Effector memory CD8-positive, alpha-beta T cell (primary cell): ENCODE data around the gene IQSEC1.

Experiments used
- ATAC-seq: fragments of 150-1000 bp; cut with Tn5 transposase; replicated peaks from 2 replicates; pipeline ENCODE4 v1.10.0; 2021; ENCODE audit warnings: mild to moderate bottlenecking, moderate library complexity
- DNase-seq, 3 experiments: peaks; one replicate each; pipeline ENCODE4 v3.0.0; 2021
- H3K27ac Mint-ChIP-seq, 2 donors: one replicate each; pipeline ENCODE4 v1.8.0; 2022; ENCODE audit warnings: mild to moderate bottlenecking in 2 of 2, mixed read lengths in 2 of 2, moderate library complexity in 2 of 2
- H3K27me3 Mint-ChIP-seq, 2 donors: one replicate each; pipeline ENCODE4 v1.8.0; 2022; ENCODE audit warnings: mixed read lengths in 2 of 2
- H3K36me3 Mint-ChIP-seq: one replicate; pipeline ENCODE4 v1.8.0; 2022; ENCODE audit warnings: mild to moderate bottlenecking, moderate library complexity, mixed read lengths; ENCODE audit not compliant: insufficient read depth
- H3K4me1 Mint-ChIP-seq, 2 donors: one replicate each; pipeline ENCODE4 v1.8.0; 2022; ENCODE audit warnings: low read depth in 2 of 2, mixed read lengths in 2 of 2
- H3K4me3 Mint-ChIP-seq, 2 donors: one replicate each; pipeline ENCODE4 v1.8.0; 2022; ENCODE audit warnings: mild to moderate bottlenecking in 2 of 2, mixed read lengths in 2 of 2, moderate library complexity in 2 of 2
- H3K9me3 Mint-ChIP-seq, 2 donors: one replicate each; pipeline ENCODE4 v1.8.0; 2022; ENCODE audit warnings: mixed read lengths in 2 of 2

Gene IQSEC1

GRCh38 chr3:12998648-12999047, 74.6 kb downstream of the IQSEC1 start:
- H3K4me1 Mint-ChIP-seq: peaks cover 52 to 53% of the 10 kb centered on the region in 2 donors
- no peak overlapping the region for H3K4me3 Mint-ChIP-seq
- H3K36me3 Mint-ChIP-seq: peaks cover 69% of the 10 kb centered on the region

GRCh38 chr3:12997387-12997786, 75.8 kb downstream of the IQSEC1 start:
- ATAC-seq (no peak), DNase-seq (no peak)
- peak overlapping the region in 1 of 2 donors; percentile 35 for H3K27ac Mint-ChIP-seq
- no peak overlapping the region for H3K4me3 Mint-ChIP-seq
- no peaks in the 10 kb centered on the region for H3K27me3 Mint-ChIP-seq
- peaks cover 65% of the 10 kb centered on the region for H3K36me3 Mint-ChIP-seq
- peaks cover 43 to 47% of the 10 kb centered on the region in 2 donors for H3K4me1 Mint-ChIP-seq
- no peaks in the 10 kb centered on the region for H3K9me3 Mint-ChIP-seq

More at GRCh38 chr3:12998648-12999047, 74.6 kb downstream of the IQSEC1 start:
- ATAC-seq (no peak), DNase-seq (no peak)
- Mint-ChIP-seq H3K9me3 (no peaks in the 10 kb centered on the region), H3K27me3 (no peaks in the 10 kb centered on the region), H3K27ac (peak overlapping the region; percentile 67 to 75)

GRCh38 chr3:12996181-12996506, 77.1 kb downstream of the IQSEC1 start:
- ATAC-seq (no peak), DNase-seq (no peak)
- peaks cover 45% of the 10 kb centered on the region in 2 donors for H3K4me1 Mint-ChIP-seq
- H3K27ac Mint-ChIP-seq: peak overlapping the region; percentile 35 to 81
- peaks cover 58% of the 10 kb centered on the region for H3K36me3 Mint-ChIP-seq
- no peaks in the 10 kb centered on the region for H3K9me3 Mint-ChIP-seq
- no peaks in the 10 kb centered on the region for H3K27me3 Mint-ChIP-seq
- H3K4me3 Mint-ChIP-seq: no peak overlapping the region

DNA sequence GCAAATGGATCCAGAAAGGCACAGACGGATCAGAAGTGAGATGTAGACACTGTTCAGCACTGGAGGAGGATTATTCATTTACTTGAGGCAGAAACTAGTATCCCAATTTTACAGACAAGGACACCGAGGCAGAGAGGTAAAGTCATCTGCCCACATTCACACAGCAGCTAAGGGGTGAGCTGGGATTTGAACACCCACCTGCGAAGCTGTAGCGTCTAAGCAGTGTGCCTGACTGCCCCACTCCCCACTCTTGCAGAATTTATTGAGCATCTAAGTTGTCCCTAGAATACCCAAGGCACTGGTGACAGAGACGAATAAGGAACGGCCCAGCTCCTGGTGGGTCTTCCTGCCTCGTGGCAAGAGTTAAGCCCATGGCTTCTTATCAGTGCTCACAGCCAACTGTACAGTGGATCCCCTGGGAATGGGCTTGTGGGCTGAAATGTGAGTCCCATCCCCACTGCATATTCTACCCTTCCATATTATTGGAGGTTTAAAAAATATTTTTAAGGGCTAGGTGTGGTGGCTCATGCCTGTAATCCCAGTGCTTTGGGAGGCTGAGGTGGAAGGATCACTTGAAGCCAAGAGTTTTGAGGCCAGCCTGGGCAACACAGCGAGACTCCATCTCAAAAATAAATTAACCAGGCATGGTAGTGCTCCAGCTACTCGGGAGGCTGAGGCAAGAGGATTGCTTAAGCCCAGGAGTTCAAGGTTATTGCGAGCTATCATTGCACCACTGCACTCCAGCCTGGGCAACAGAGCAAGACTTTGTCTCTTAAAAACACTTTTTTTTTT, 77.6 kb downstream of the IQSEC1 start:
- H3K36me3 Mint-ChIP-seq: peaks cover 55% of the 10 kb centered on the region
- H3K27ac Mint-ChIP-seq: peak overlapping the region; percentile 92 to 98
- no peaks in the 10 kb centered on the region for H3K27me3 Mint-ChIP-seq
- H3K4me3 Mint-ChIP-seq: peak overlapping the region; percentile 88 to 98
- DNase-seq (no peak), ATAC-seq (no peak)
- H3K9me3 Mint-ChIP-seq: no peaks in the 10 kb centered on the region
- H3K4me1 Mint-ChIP-seq: peaks cover 49% of the 10 kb centered on the region in 2 donors

DNA sequence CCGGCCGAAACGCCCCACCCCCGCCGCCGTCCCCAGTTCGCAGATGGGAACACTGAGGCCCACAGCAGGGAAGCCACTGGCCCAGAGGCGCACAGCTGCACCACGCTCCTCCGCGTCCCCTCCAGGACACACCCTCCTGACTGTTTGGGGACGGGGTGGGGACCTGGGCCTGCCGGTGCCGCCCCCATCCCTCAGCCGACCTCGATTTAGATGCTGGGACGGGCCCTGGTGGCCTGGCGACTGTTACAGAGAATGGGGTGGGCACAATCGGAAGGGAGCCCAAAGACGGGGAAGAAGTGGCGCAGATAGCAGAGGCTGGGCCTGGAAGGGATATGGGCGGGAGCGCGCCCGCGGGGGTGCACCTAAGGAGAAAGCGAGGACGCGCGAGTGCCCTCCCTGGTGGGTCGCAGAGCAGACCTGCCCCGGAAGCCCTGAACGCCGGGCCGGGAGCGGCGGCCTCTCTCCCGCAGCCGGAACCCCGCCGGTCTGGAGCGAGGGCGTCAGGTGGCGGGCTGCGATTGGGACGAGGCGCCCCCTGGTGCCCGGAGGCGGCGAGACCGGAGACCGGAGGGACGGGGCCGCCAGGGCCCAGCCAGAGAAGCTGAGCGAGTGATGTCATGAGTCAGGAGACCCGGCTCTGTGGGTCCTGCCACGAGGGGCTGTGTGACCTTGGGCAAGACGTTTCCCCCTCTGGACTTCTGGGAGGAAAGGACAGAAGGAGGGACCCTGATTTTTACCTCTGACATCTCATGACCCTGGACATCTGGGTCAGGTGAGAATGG, 78.4 kb downstream of the IQSEC1 start:
- peaks cover 49 to 51% of the 10 kb centered on the region in 2 donors for H3K4me1 Mint-ChIP-seq
- H3K4me3 Mint-ChIP-seq: peak overlapping the region; percentile 88 to 98
- ATAC-seq (peak; percentile 81), DNase-seq (peak; percentile 82 to 87 (median 87))
- H3K27ac Mint-ChIP-seq: peak overlapping the region; percentile 92 to 98
- H3K27me3 Mint-ChIP-seq: no peaks in the 10 kb centered on the region
- H3K36me3 Mint-ChIP-seq: peaks cover 48% of the 10 kb centered on the region
- H3K9me3 Mint-ChIP-seq: no peaks in the 10 kb centered on the region

DNA sequence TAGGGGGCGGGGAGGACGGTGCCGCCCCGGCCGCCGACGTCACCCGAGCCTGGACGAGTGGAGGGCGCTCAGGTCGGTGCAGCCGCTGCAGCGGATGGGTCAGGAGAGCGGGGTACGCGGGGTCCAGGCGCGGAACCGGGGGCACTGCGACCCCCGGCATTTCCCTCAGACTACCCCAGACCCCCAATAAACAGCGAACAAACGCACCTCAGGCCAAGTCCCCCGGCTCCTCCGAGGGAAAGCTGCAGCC, 78.9 kb downstream of the IQSEC1 start:
- no peak for DNase-seq
- no peak for ATAC-seq
- H3K36me3 Mint-ChIP-seq: peaks cover 45% of the 10 kb centered on the region
- H3K27ac Mint-ChIP-seq: peak overlapping the region; percentile 92 to 98
- H3K27me3 Mint-ChIP-seq: no peaks in the 10 kb centered on the region
- H3K4me3 Mint-ChIP-seq: peak overlapping the region; percentile 88 to 98
- H3K9me3 Mint-ChIP-seq: no peaks in the 10 kb centered on the region
- H3K4me1 Mint-ChIP-seq: peaks cover 43 to 50% of the 10 kb centered on the region in 2 donors

DNA sequence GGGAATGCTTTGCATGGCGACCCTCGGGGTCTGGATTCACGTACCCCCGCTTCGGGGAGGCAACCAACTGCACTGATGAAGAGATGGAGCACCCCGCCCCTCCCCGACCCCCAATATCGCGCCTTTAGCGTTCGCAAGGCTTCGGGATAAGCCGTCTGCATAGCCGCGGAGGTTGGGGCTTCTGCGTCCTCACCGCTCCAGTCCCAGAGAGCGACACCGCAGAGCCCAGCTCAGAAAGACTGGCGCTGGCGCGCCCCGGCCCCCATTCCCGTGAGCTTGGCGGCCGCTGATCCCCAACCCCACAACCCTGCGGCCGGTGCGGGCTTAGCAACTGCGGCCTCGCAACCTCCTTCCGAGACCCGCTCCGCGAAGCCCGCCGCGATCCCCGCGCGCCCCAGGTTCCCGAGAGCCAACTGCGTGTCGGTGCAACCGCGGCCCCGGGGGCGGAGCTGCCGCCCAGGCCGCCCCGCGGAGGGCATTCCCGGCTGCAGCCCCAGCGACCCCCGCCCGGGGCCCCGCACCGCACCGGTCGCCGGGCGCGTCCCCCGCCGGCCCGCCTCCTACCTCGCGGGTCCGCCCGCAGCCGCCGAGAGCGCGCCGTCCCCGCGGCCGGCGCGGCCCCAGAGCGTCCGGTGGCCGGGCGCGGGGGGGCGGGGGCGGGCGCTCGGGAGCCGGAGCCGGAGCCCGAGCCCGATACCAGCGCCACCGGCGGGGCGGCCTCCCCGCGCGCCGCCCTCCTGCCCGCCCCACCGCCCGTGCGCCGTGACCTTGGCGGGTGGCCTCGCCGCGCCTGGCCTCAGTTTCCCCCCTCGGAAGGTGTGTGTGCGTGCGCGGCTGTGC, 79.5 kb downstream of the IQSEC1 start:
- H3K4me1 Mint-ChIP-seq: peaks cover 44 to 53% of the 10 kb centered on the region in 2 donors

GRCh38 chr3:12992629-12993516, 80.4 kb downstream of the IQSEC1 start:
- no peak for DNase-seq
- peaks cover 31% of the 10 kb centered on the region for H3K36me3 Mint-ChIP-seq
- peaks cover 41 to 50% of the 10 kb centered on the region in 2 donors for H3K4me1 Mint-ChIP-seq
- peak overlapping the region; percentile 38 to 49 for H3K27ac Mint-ChIP-seq
- ATAC-seq: no peak
- peak overlapping the region; percentile 65 to 69 for H3K4me3 Mint-ChIP-seq
- H3K27me3 Mint-ChIP-seq: no peaks in the 10 kb centered on the region
- H3K9me3 Mint-ChIP-seq: no peaks in the 10 kb centered on the region

More for the DNA sequence above, 79.5 kb downstream of the IQSEC1 start:
- H3K36me3 Mint-ChIP-seq: peaks cover 39% of the 10 kb centered on the region
- H3K27me3 Mint-ChIP-seq: no peaks in the 10 kb centered on the region
- no peaks in the 10 kb centered on the region for H3K9me3 Mint-ChIP-seq
- H3K27ac Mint-ChIP-seq: peak overlapping the region; percentile 92 to 98
- ATAC-seq (peak; percentile 7), DNase-seq (no peak)
- peak overlapping the region; percentile 88 to 98 for H3K4me3 Mint-ChIP-seq

DNA sequence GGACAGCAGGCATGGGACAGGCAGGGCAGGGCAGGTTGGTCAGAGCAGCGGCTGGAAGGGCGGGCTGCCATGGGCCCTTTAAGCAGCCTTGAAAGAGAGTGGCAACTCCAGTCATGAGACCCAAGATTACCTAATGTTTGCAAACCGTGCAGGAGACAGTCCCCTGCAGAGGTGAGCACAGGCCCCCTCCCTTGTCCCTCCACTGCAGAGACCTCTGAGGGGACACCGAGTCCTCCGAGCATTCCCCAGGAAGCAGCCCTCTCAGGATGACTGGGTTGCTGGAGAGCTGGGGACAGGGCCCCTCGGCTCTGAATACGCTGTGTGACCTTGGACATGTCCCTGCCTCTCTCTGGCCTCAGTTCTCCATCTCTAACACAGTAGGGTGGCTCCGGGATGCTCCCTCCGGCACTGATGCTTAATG, 81.4 kb downstream of the IQSEC1 start:
- DNase-seq (no peak), ATAC-seq (no peak)
- Mint-ChIP-seq H3K36me3 (peaks cover 22% of the 10 kb centered on the region), H3K4me3 (peak overlapping the region; percentile 19 to 38), H3K27ac (peak overlapping the region; percentile 38 to 49), H3K4me1 (peaks cover 47 to 57% of the 10 kb centered on the region in 2 donors), H3K9me3 (no peaks in the 10 kb centered on the region), H3K27me3 (no peaks in the 10 kb centered on the region)

DNA sequence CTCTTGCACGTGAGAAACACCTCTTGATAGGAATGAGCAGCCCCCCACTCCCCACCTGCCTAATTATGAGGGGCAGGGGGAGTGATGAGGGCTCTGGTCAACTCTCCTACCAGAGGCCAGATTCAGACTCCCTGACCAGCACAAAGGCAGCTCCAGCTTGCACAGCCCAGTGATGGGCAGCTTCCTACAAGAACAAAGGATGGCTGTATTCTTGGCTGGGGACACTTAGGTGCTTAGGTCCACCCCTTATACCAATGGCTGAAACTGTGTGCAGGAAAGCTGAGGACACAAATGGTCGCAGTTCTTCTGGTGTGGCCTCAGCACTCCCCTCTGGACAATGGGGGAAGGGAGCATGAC, 81.8 kb downstream of the IQSEC1 start:
- no peak for ATAC-seq
- Mint-ChIP-seq H3K9me3 (no peaks in the 10 kb centered on the region), H3K27ac (peak overlapping the region in 1 of 2 donors; percentile 38), H3K4me3 (peak overlapping the region; percentile 19 to 38), H3K4me1 (peaks cover 48 to 59% of the 10 kb centered on the region in 2 donors), H3K36me3 (peaks cover 19% of the 10 kb centered on the region), H3K27me3 (no peaks in the 10 kb centered on the region)
- no peak for DNase-seq

- H3K27ac Mint-ChIP-seq: peak overlapping the region; percentile 38 to 75
- peaks cover 53 to 64% of the 10 kb centered on the region in 2 donors for H3K4me1 Mint-ChIP-seq
- H3K36me3 Mint-ChIP-seq: peaks cover 23% of the 10 kb centered on the region
- H3K9me3 Mint-ChIP-seq: no peaks in the 10 kb centered on the region
- no peak overlapping the region for H3K4me3 Mint-ChIP-seq
- ATAC-seq (no peak), DNase-seq (no peak)
- no peaks in the 10 kb centered on the region for H3K27me3 Mint-ChIP-seq
These were observed 82.3 kb downstream of the IQSEC1 start for GRCh38 chr3:12990781-12991480.

- H3K9me3 Mint-ChIP-seq: no peaks in the 10 kb centered on the region
- no peak for ATAC-seq
- no peak overlapping the region for H3K4me3 Mint-ChIP-seq
- H3K27me3 Mint-ChIP-seq: no peaks in the 10 kb centered on the region
- H3K4me1 Mint-ChIP-seq: peaks cover 55 to 67% of the 10 kb centered on the region in 2 donors
- peak overlapping the region; percentile 38 to 75 for H3K27ac Mint-ChIP-seq
- no peak for DNase-seq
- peaks cover 24% of the 10 kb centered on the region for H3K36me3 Mint-ChIP-seq
These were observed 82.9 kb downstream of the IQSEC1 start for GRCh38 chr3:12990306-12990705.
